ENCODE data around the gene PRR29. TPM values are rescaled to one million over a fixed set of nuclear protein-coding genes. Genes with fewer than 3 reads are reported as not detected.

The PRR29 gene
- total RNA-seq, 1 experiment from 2014 or later, result not detected

- Histone ChIP-seq H3K36me3 (ENCODE audit: insufficient read depth, low read length, poor library complexity, severe bottlenecking) (no peaks in the 10 kb centered on the region), H3K27me3 (replicated peaks; ENCODE audit: insufficient read depth, low read depth, low read length, poor library complexity) (no peaks in the 10 kb centered on the region), H3K4me1 (ENCODE audit: insufficient read depth, low read length, poor library complexity, severe bottlenecking) (no peaks in the 10 kb centered on the region), H3K27ac (ENCODE audit: low read depth, low read length, poor library complexity, severe bottlenecking) (no peak overlapping the region), H3K4me3 (ENCODE audit: low read depth, low read length, poor library complexity, severe bottlenecking) (no peak overlapping the region), H3K9me3 (ENCODE audit: low read depth, low read length, poor library complexity, severe bottlenecking) (no peaks in the 10 kb centered on the region)
- POLR2A ChIA-PET (ENCODE audit: low non-redundant PET), result no interaction called here
- BruUV-seq (replicated peaks), result no TSS peak
- no peak for TF ChIP-seq EZH2 (IDR thresholded peaks at IDR 0.05; ENCODE audit: borderline replicate concordance, low read depth, low read length, poor library complexity, severe bottlenecking)
- TF ChIP-seq CTCF (conservative IDR thresholded peaks at IDR 0.05; ENCODE audit: low read depth, low read length), result peak; percentile 35; the same call in 1 of the 2 replicates
- DNase-seq (ENCODE audit: low spot score), result no peak
- CTCF ChIA-PET, result interaction anchor here (0.5 to 1.0 kb wide), 2 partner anchors 32 to 62 kb away, joined by 3 read pairs; no protein-coding TSS in a partner anchor
- intact Hi-C loops (cut with micrococcal nuclease; ENCODE audit: unreplicated experiment), result no loop called here
Measured at GRCh38 chr17:63950940-63951907, 46.9 kb upstream of the PRR29 start.

- Histone ChIP-seq H3K27me3 (replicated peaks; ENCODE audit: insufficient read depth, low read depth, low read length, poor library complexity) (no peaks in the 10 kb centered on the region), H3K36me3 (ENCODE audit: insufficient read depth, low read length, poor library complexity, severe bottlenecking) (no peaks in the 10 kb centered on the region), H3K4me1 (ENCODE audit: insufficient read depth, low read length, poor library complexity, severe bottlenecking) (no peaks in the 10 kb centered on the region), H3K9me3 (ENCODE audit: low read depth, low read length, poor library complexity, severe bottlenecking) (no peaks in the 10 kb centered on the region), H3K4me3 (ENCODE audit: low read depth, low read length, poor library complexity, severe bottlenecking) (no peak overlapping the region), H3K27ac (ENCODE audit: low read depth, low read length, poor library complexity, severe bottlenecking) (no peak overlapping the region)
- no TSS peak for BruUV-seq (replicated peaks)
- DNase-seq (ENCODE audit: low spot score), result no peak
- intact Hi-C loops (cut with micrococcal nuclease; ENCODE audit: unreplicated experiment), result no loop called here
- ChIA-PET POLR2A (ENCODE audit: low non-redundant PET) (no interaction called here), CTCF (no interaction called here)
- TF ChIP-seq CTCF (conservative IDR thresholded peaks at IDR 0.05; ENCODE audit: low read depth, low read length) (no peak), EZH2 (IDR thresholded peaks at IDR 0.05; ENCODE audit: borderline replicate concordance, low read depth, low read length, poor library complexity, severe bottlenecking) (no peak)
Measured at GRCh38 chr17:63954402-63955063, 43.6 kb upstream of the PRR29 start.

- Histone ChIP-seq H3K27ac (ENCODE audit: low read depth, low read length, poor library complexity, severe bottlenecking) (no peak overlapping the region), H3K36me3 (ENCODE audit: insufficient read depth, low read length, poor library complexity, severe bottlenecking) (no peaks in the 10 kb centered on the region), H3K4me1 (ENCODE audit: insufficient read depth, low read length, poor library complexity, severe bottlenecking) (no peaks in the 10 kb centered on the region), H3K27me3 (replicated peaks; ENCODE audit: insufficient read depth, low read depth, low read length, poor library complexity) (no peaks in the 10 kb centered on the region), H3K9me3 (ENCODE audit: low read depth, low read length, poor library complexity, severe bottlenecking) (no peaks in the 10 kb centered on the region), H3K4me3 (ENCODE audit: low read depth, low read length, poor library complexity, severe bottlenecking) (no peak overlapping the region)
- intact Hi-C loops (cut with micrococcal nuclease; ENCODE audit: unreplicated experiment), result no loop called here
- TF ChIP-seq EZH2 (IDR thresholded peaks at IDR 0.05; ENCODE audit: borderline replicate concordance, low read depth, low read length, poor library complexity, severe bottlenecking) (no peak), CTCF (conservative IDR thresholded peaks at IDR 0.05; ENCODE audit: low read depth, low read length) (no peak)
- no peak for DNase-seq (ENCODE audit: low spot score)
- CTCF ChIA-PET, result no interaction called here
- no TSS peak for BruUV-seq (replicated peaks)
- POLR2A ChIA-PET (ENCODE audit: low non-redundant PET), result no interaction called here
Measured at GRCh38 chr17:63955232-63955631, 42.9 kb upstream of the PRR29 start.
